Astrocyte (in vitro differentiated cells and primary cell): ENCODE data around the gene CAP1. TPM values are rescaled to one million over a fixed set of nuclear protein-coding genes. Genes with fewer than 3 reads are reported as not detected.

ENCODE experiments used
- DNase-seq: peaks from one replicate; pipeline ENCODE4 v3.0.0-alpha.2; 2010; ENCODE audit warnings: low read depth
- FAIRE-seq: peaks from 2 replicates; lab custom pipeline; 2011; peaks lifted over from hg19 to GRCh38; lab: Jason Lieb, UNC
- H2AFZ ChIP-seq: 2 replicates; pipeline ENCODE4 v1.6.0; 2012; ENCODE audit warnings: low read depth, low read length, inconsistent platforms
- H3K27ac ChIP-seq: 2 replicates; pipeline ENCODE4 v1.5.1; 2011; ENCODE audit warnings: low read depth, low read length, inconsistent platforms
- H3K27me3 ChIP-seq: 2 replicates; pipeline ENCODE4 v1.6.0; 2011; ENCODE audit warnings: low read length, inconsistent platforms; ENCODE audit not compliant: insufficient read depth
- H3K36me3 ChIP-seq: 2 replicates; pipeline ENCODE4 v1.5.1; 2011; ENCODE audit warnings: low read length, inconsistent platforms; ENCODE audit not compliant: insufficient read depth
- H3K4me1 ChIP-seq: 2 replicates; pipeline ENCODE4 v1.5.1; 2011; ENCODE audit warnings: low read length, inconsistent platforms; ENCODE audit not compliant: insufficient read depth
- H3K4me2 ChIP-seq: 2 replicates; pipeline ENCODE4 v1.6.0; 2012; ENCODE audit warnings: low read length, inconsistent platforms
- H3K4me3 ChIP-seq: 2 replicates; pipeline ENCODE4 v1.5.1; 2011; ENCODE audit warnings: low read depth, mild to moderate bottlenecking, low read length, inconsistent platforms; ENCODE audit not compliant: insufficient read depth
- H3K79me2 ChIP-seq: 2 replicates; pipeline ENCODE4 v1.6.0; 2012; ENCODE audit warnings: mild to moderate bottlenecking, low read length, inconsistent platforms; ENCODE audit not compliant: insufficient read depth
- H3K9ac ChIP-seq: 2 replicates; pipeline ENCODE4 v1.6.0; 2012; ENCODE audit warnings: mild to moderate bottlenecking, low read length, inconsistent platforms
- H3K9me3 ChIP-seq: 2 replicates; pipeline ENCODE4 v1.5.1; 2012; ENCODE audit warnings: low read depth, mild to moderate bottlenecking, low read length, inconsistent platforms; ENCODE audit not compliant: insufficient read depth
- H4K20me1 ChIP-seq: 2 replicates; pipeline ENCODE4 v1.6.0; 2012; ENCODE audit warnings: low read length, inconsistent platforms; ENCODE audit not compliant: insufficient read depth
- H3K27ac Mint-ChIP-seq: one replicate; pipeline ENCODE4 v1.8.0; 2021; ENCODE audit warnings: mild to moderate bottlenecking, mixed read lengths; ENCODE audit not compliant: unreplicated experiment
- H3K27me3 Mint-ChIP-seq: one replicate; pipeline ENCODE4 v1.8.0; 2021; ENCODE audit warnings: low read depth, mixed read lengths; ENCODE audit not compliant: unreplicated experiment
- H3K36me3 Mint-ChIP-seq: one replicate; pipeline ENCODE4 v1.8.0; 2021; ENCODE audit warnings: low read depth, mixed read lengths; ENCODE audit not compliant: unreplicated experiment
- H3K4me1 Mint-ChIP-seq: one replicate; pipeline ENCODE4 v1.8.0; 2021; ENCODE audit warnings: low read depth, mixed read lengths; ENCODE audit not compliant: unreplicated experiment
- H3K4me3 Mint-ChIP-seq: one replicate; pipeline ENCODE4 v1.8.0; 2021; ENCODE audit warnings: mild to moderate bottlenecking, moderate library complexity, mixed read lengths; ENCODE audit not compliant: unreplicated experiment
- H3K9me3 Mint-ChIP-seq: one replicate; pipeline ENCODE4 v1.8.0; 2021; ENCODE audit warnings: mild to moderate bottlenecking, mixed read lengths; ENCODE audit not compliant: unreplicated experiment
- EZH2 ChIP-seq: IDR thresholded peaks from 2 replicates; pipeline ENCODE4 v1.6.1; 2012; ENCODE audit warnings: mild to moderate bottlenecking, low read length, inconsistent platforms; ENCODE audit not compliant: insufficient read depth
- total RNA-seq: library from RNA; stranded (reverse); gene quantifications from 2 replicates; pipeline ENCODE4 v1.2.1, GENCODE V29; 2021
- TF ChIP-seq, protein P1 (sequence below): IDR thresholded peaks from 2 replicates; pipeline ENCODE4 v1.5.1; 2011; ENCODE audit warnings: low read depth, mild to moderate bottlenecking, inconsistent platforms, low read length, moderate library complexity; ENCODE audit not compliant: insufficient read depth

The CAP1 gene
- total RNA-seq, 1 donor from 2014 or later, result 930 TPM

DNA sequence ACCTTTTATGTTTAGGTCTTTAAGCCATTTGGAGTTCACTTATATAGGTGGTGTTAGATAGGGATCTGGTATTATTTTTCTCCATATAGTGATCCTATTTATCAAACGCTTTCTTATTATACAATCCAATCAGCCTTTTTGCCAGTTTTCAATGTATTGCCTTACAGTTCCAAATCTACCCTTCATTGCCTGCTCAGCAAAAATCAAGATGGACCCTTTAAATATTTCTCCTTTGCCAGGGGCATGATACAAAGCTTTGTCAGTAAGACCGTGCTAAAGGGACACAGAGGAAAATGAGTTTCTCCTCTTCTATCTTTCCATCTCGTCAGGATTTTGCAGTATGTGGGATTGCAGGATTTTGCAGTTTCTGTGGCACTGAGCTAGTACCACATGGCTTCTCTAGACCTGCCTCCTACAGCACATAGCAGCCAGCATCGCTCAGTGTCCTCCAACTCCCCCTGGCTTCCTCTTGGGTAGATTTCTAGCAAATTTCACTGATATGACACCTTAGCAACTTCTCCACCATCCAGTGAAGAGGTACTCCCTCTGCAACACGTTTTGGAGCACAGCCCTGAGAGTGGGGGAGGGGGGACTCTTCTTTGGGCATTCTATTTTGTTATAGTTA is 22.5 kb upstream of the CAP1 start:
- Mint-ChIP-seq H3K27me3 (no peaks in the 10 kb centered on the region), H3K9me3 (no peaks in the 10 kb centered on the region), H3K36me3 (no peaks in the 10 kb centered on the region), H3K4me3 (no peak overlapping the region), H3K4me1 (peaks cover 4% of the 10 kb centered on the region), H3K27ac (no peak overlapping the region)
- Histone ChIP-seq H3K79me2 (no peaks in the 10 kb centered on the region), H3K4me1 (peaks cover 14% of the 10 kb centered on the region), H3K9ac (no peak overlapping the region), H3K36me3 (no peaks in the 10 kb centered on the region), H3K27ac (no peak overlapping the region), H2AFZ (no peak overlapping the region), H3K4me3 (no peak overlapping the region), H3K27me3 (no peaks in the 10 kb centered on the region), H3K9me3 (no peaks in the 10 kb centered on the region), H4K20me1 (no peaks in the 10 kb centered on the region), H3K4me2 (no peak overlapping the region)
- TF ChIP-seq, protein P1, sequence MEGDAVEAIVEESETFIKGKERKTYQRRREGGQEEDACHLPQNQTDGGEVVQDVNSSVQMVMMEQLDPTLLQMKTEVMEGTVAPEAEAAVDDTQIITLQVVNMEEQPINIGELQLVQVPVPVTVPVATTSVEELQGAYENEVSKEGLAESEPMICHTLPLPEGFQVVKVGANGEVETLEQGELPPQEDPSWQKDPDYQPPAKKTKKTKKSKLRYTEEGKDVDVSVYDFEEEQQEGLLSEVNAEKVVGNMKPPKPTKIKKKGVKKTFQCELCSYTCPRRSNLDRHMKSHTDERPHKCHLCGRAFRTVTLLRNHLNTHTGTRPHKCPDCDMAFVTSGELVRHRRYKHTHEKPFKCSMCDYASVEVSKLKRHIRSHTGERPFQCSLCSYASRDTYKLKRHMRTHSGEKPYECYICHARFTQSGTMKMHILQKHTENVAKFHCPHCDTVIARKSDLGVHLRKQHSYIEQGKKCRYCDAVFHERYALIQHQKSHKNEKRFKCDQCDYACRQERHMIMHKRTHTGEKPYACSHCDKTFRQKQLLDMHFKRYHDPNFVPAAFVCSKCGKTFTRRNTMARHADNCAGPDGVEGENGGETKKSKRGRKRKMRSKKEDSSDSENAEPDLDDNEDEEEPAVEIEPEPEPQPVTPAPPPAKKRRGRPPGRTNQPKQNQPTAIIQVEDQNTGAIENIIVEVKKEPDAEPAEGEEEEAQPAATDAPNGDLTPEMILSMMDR, result no peak
- TF ChIP-seq EZH2, result no peak
- DNase-seq (no peak), FAIRE-seq (no peak)

DNA sequence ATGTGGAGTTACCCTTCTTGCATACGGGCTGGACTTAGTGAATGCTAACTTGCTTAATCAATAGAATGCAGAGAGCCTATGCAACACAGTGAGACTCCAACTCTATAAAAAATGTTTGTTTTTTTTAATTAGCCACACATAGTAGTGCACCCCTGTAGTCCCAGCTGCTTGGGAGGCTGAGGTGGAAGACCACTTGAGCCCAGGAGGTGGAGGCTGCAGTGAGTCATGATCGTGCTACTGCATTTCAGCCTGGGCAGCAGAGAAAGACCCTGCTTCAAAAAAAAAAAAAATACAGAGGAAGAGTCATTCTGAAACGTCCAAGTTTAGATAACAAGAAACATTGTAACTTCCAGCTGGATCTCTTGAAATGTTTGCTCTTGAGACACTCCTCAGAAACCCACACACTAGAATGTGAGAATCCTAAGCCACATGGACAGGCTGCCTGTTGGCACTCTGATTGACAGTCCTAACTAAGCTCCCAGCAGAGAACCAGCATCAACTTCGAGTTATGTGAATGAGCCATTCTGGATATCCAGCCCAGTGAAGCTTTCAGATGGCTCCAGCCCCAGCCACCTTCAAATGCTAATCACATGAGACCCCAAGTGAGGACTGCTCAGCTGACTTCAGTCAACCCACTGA is 20.0 kb upstream of the CAP1 start:
- no peaks in the 10 kb centered on the region for H3K27me3 ChIP-seq
- Mint-ChIP-seq H3K27me3 (peaks cover 3% of the 10 kb centered on the region), H3K36me3 (peaks cover 3% of the 10 kb centered on the region), H3K27ac (peak overlapping the region; percentile 30), H3K4me1 (no peaks in the 10 kb centered on the region), H3K9me3 (peaks cover 3% of the 10 kb centered on the region), H3K4me3 (no peak overlapping the region)
- peaks cover 2% of the 10 kb centered on the region for H3K4me1 ChIP-seq
- no peaks in the 10 kb centered on the region for H3K36me3 ChIP-seq
- H3K79me2 ChIP-seq, result no peaks in the 10 kb centered on the region
- H4K20me1 ChIP-seq, result no peaks in the 10 kb centered on the region
- no peak overlapping the region for H2AFZ ChIP-seq
- TF ChIP-seq, protein P1, result no peak
- TF ChIP-seq EZH2, result no peak
- no peak for FAIRE-seq
- no peak overlapping the region for H3K27ac ChIP-seq
- H3K4me2 ChIP-seq, result no peak overlapping the region
- H3K4me3 ChIP-seq, result no peak overlapping the region
- no peak for DNase-seq
- peaks cover 5% of the 10 kb centered on the region for H3K9me3 ChIP-seq
- no peak overlapping the region for H3K9ac ChIP-seq

DNA sequence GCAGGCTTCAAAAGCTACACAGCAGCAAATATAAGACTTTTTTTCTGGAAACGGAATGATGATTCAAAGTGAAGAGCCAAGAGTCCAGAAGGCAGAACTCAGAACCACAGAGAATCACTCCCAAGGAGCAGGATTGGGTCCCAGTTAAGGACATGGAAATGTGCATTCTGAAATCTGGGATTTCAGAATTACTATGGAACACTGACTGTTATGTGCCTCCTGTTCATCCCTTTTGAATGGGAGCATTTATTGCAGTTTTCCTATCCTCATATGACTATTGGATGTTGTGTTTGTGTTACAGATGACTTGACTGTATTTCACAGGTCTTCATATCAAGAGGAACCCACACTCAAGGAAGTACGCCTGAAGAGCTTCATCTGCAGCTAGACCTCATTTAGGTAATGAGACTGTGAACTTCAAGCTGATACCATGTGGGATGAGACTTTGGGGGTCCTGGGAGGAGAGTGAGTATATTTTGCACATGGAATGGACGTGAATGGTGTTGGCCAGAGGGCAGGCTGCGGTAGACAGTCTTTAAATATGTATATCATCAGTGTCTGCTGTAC is 17.1 kb upstream of the CAP1 start:
- H4K20me1 ChIP-seq, result no peaks in the 10 kb centered on the region
- no peak for TF ChIP-seq EZH2
- TF ChIP-seq, protein P1, result no peak
- H3K9ac ChIP-seq, result no peak overlapping the region
- no peak overlapping the region for H3K27ac ChIP-seq
- H3K27ac Mint-ChIP-seq, result no peak overlapping the region
- peaks cover 9% of the 10 kb centered on the region for H3K9me3 Mint-ChIP-seq
- H3K36me3 ChIP-seq, result no peaks in the 10 kb centered on the region
- H3K27me3 Mint-ChIP-seq, result peaks cover 6% of the 10 kb centered on the region
- H3K4me2 ChIP-seq, result no peak overlapping the region
- no peaks in the 10 kb centered on the region for H3K4me1 Mint-ChIP-seq
- H2AFZ ChIP-seq, result no peak overlapping the region
- H3K4me3 ChIP-seq, result no peak overlapping the region
- DNase-seq (no peak), FAIRE-seq (no peak)
- H3K36me3 Mint-ChIP-seq, result peaks cover 3% of the 10 kb centered on the region
- no peaks in the 10 kb centered on the region for H3K4me1 ChIP-seq
- peaks cover 9% of the 10 kb centered on the region for H3K9me3 ChIP-seq
- H3K27me3 ChIP-seq, result no peaks in the 10 kb centered on the region
- H3K79me2 ChIP-seq, result no peaks in the 10 kb centered on the region
- H3K4me3 Mint-ChIP-seq, result no peak overlapping the region
